ENCODE data around the gene MAP4K4. TPM values are rescaled to one million over a fixed set of nuclear protein-coding genes. Genes with fewer than 3 reads are reported as not detected.
"Not testable (repeated sequence)": the region's sequence is repeated elsewhere in the genome, so short reads cannot be mapped to it uniquely, and the experiment has no call there.

The MAP4K4 gene
- total and polyA plus RNA-seq, 4 donors, result 106 to 363 (median 200) TPM

DNA sequence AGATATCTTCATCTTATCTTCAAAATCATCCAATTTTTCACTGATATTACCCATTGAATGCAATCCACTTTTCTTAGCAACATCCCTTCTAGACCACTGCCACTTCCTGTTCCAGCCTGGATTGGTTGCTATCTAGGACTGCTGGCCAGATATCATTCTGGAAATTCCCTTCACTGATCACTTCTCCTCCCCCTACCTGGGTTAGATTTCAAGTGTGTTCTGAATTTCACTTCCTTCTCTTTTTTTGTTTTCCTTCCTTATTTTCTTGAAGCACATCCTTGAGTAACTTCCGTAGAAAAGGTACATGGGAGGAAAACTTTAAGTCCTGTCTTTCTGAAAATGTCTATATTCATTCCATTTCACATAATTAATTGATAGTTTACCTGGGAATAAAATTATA, 212.3 kb downstream of the MAP4K4 start:
- Histone ChIP-seq H3K4me3 (ENCODE audit: low read depth, low read length) (no peak overlapping the region), H3K9me3 (ENCODE audit: control insufficient read depth, insufficient read depth, low read length) (peaks cover 5% of the 10 kb centered on the region), H3K36me3 (ENCODE audit: control insufficient read depth, insufficient read depth, low read length) (no peaks in the 10 kb centered on the region), H3K27ac (ENCODE audit: low read depth, low read length) (no peak overlapping the region), H3K4me1 (ENCODE audit: control insufficient read depth, insufficient read depth, low read length) (no peaks in the 10 kb centered on the region), H3K27me3 (ENCODE audit: control insufficient read depth, insufficient read depth, low read length) (no peaks in the 10 kb centered on the region)
- DNase-seq (ENCODE audit: low read depth in 4 of 6, low spot score in 6 of 6), result no peak
- WGBS (ENCODE audit: insufficient coverage), result no CpG with 5 or more reads among the region's 1 CpG

- Histone ChIP-seq H3K4me3 (ENCODE audit: low read depth, low read length) (no peak overlapping the region), H3K4me1 (ENCODE audit: control insufficient read depth, insufficient read depth, low read length) (no peaks in the 10 kb centered on the region)
Observed at GRCh38 chr2:101912545-101912944, 215.0 kb downstream of the MAP4K4 start.

GRCh38 chr2:101921319-101921952, 223.9 kb downstream of the MAP4K4 start:
- WGBS (ENCODE audit: insufficient coverage), result 88% methylated on average over 4 of the region's 5 CpGs
- Histone ChIP-seq H3K4me1 (ENCODE audit: control insufficient read depth, insufficient read depth, low read length) (no peaks in the 10 kb centered on the region), H3K27ac (ENCODE audit: low read depth, low read length) (no peak overlapping the region), H3K4me3 (ENCODE audit: low read depth, low read length) (no peak overlapping the region), H3K27me3 (ENCODE audit: control insufficient read depth, insufficient read depth, low read length) (no peaks in the 10 kb centered on the region), H3K9me3 (ENCODE audit: control insufficient read depth, insufficient read depth, low read length) (peaks cover 4% of the 10 kb centered on the region), H3K36me3 (ENCODE audit: control insufficient read depth, insufficient read depth, low read length) (no peaks in the 10 kb centered on the region)
- DNase-seq (ENCODE audit: low read depth in 4 of 6, low spot score in 6 of 6), result no peak

More at GRCh38 chr2:101912545-101912944, 215.0 kb downstream of the MAP4K4 start:
- peaks cover 6% of the 10 kb centered on the region for H3K9me3 ChIP-seq (ENCODE audit: control insufficient read depth, insufficient read depth, low read length)
- DNase-seq (ENCODE audit: low read depth in 4 of 6, low spot score in 6 of 6), result no peak
- no peak overlapping the region for H3K27ac ChIP-seq (ENCODE audit: low read depth, low read length)
- WGBS (ENCODE audit: insufficient coverage), result no CpG with 5 or more reads among the region's 2 CpGs
- H3K27me3 ChIP-seq (ENCODE audit: control insufficient read depth, insufficient read depth, low read length), result no peaks in the 10 kb centered on the region
- no peaks in the 10 kb centered on the region for H3K36me3 ChIP-seq (ENCODE audit: control insufficient read depth, insufficient read depth, low read length)

DNA sequence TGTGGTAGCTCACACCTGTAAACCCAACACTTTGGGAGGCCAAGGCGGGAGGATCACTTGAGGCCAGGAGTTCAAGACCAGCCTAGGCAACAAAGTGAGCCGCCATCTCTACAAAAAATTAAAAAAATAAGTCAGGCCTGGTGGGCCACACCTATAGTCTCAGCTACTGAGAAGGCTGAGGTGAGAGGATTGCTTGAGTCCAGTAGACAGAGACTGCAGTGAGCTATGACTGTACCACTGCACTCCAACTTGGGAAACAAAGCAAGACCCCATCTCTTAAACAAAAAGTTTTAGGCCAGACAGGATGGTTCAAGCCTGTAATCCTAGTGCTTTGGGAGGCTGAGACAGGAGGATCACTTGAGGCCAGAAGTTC, 224.4 kb downstream of the MAP4K4 start:
- H3K4me1 ChIP-seq (ENCODE audit: control insufficient read depth, insufficient read depth, low read length), result no peaks in the 10 kb centered on the region
- peaks cover 4% of the 10 kb centered on the region for H3K9me3 ChIP-seq (ENCODE audit: control insufficient read depth, insufficient read depth, low read length)
- H3K36me3 ChIP-seq (ENCODE audit: control insufficient read depth, insufficient read depth, low read length), result no peaks in the 10 kb centered on the region
- H3K27me3 ChIP-seq (ENCODE audit: control insufficient read depth, insufficient read depth, low read length), result no peaks in the 10 kb centered on the region
- H3K27ac ChIP-seq (ENCODE audit: low read depth, low read length), result no peak overlapping the region
- WGBS (ENCODE audit: insufficient coverage), result no CpG with 5 or more reads among the region's 2 CpGs
- DNase-seq (ENCODE audit: low read depth in 4 of 6, low spot score in 6 of 6), result no peak
- no peak overlapping the region for H3K4me3 ChIP-seq (ENCODE audit: low read depth, low read length)

DNA sequence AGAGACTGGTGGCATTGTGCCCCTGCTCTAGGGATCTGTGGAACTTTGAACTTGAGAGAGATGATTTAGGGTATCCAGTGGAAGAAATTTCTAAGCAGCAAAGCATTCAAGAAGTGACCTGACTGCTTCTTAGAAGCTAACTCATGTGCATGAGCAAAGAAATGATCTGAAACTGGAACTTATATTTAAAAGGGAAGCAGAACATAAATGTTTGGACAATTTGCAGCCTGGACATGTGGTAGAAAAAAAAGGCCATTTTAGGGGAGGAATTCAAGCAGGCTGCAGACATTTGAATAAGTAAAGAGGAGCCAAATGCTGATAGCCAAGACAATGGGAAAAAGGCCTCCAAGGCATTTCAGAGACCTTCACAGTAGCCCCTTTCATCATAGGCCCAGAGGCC, 226.8 kb downstream of the MAP4K4 start:
- DNase-seq (ENCODE audit: low read depth in 4 of 6, low spot score in 6 of 6); H3K4me1 ChIP-seq (ENCODE audit: control insufficient read depth, insufficient read depth, low read length); H3K9me3 ChIP-seq (ENCODE audit: control insufficient read depth, insufficient read depth, low read length); H3K27me3 ChIP-seq (ENCODE audit: control insufficient read depth, insufficient read depth, low read length); H3K36me3 ChIP-seq (ENCODE audit: control insufficient read depth, insufficient read depth, low read length); H3K4me3 ChIP-seq (ENCODE audit: low read depth, low read length); H3K27ac ChIP-seq (ENCODE audit: low read depth, low read length): not testable (repeated sequence)

DNA sequence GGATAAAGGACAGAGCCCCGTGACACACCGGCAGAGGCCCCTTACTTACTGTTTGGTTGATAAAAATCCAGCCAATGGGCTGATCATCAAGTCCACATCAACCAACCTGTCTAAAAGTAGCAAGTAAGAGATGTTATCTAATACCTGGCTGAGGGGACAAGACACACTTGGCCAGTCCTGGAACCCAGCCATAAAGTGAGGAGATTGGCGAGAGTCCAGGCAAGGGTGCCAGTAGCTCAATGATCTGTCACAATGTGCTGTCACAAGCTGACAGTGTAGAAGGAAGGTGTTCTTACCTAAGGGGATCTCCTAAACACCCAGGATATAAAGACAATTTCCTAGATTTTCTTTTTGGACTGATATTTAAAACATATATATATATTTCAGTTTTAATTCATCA, 232.5 kb downstream of the MAP4K4 start:
- no peaks in the 10 kb centered on the region for H3K9me3 ChIP-seq (ENCODE audit: control insufficient read depth, insufficient read depth, low read length)
- no peaks in the 10 kb centered on the region for H3K27me3 ChIP-seq (ENCODE audit: control insufficient read depth, insufficient read depth, low read length)
- H3K4me1 ChIP-seq (ENCODE audit: control insufficient read depth, insufficient read depth, low read length), result no peaks in the 10 kb centered on the region
- H3K36me3 ChIP-seq (ENCODE audit: control insufficient read depth, insufficient read depth, low read length), result no peaks in the 10 kb centered on the region
- WGBS (ENCODE audit: insufficient coverage), result no CpG with 5 or more reads among the region's 3 CpGs
- peak in 1 of 6 donors; percentile 2 for DNase-seq (ENCODE audit: low read depth in 4 of 6, low spot score in 6 of 6)
- no peak overlapping the region for H3K27ac ChIP-seq (ENCODE audit: low read depth, low read length)
- H3K4me3 ChIP-seq (ENCODE audit: low read depth, low read length), result no peak overlapping the region

GRCh38 chr2:101930847-101931246, 233.3 kb downstream of the MAP4K4 start:
- H3K36me3 ChIP-seq (ENCODE audit: control insufficient read depth, insufficient read depth, low read length), result no peaks in the 10 kb centered on the region
- no peak for DNase-seq (ENCODE audit: low read depth in 4 of 6, low spot score in 6 of 6)
- no peaks in the 10 kb centered on the region for H3K27me3 ChIP-seq (ENCODE audit: control insufficient read depth, insufficient read depth, low read length)
- WGBS (ENCODE audit: insufficient coverage), result 95% methylated on average over 3 of the region's 4 CpGs
- H3K27ac ChIP-seq (ENCODE audit: low read depth, low read length), result no peak overlapping the region
- H3K4me3 ChIP-seq (ENCODE audit: low read depth, low read length), result no peak overlapping the region
- no peaks in the 10 kb centered on the region for H3K4me1 ChIP-seq (ENCODE audit: control insufficient read depth, insufficient read depth, low read length)
- H3K9me3 ChIP-seq (ENCODE audit: control insufficient read depth, insufficient read depth, low read length), result no peaks in the 10 kb centered on the region

DNA sequence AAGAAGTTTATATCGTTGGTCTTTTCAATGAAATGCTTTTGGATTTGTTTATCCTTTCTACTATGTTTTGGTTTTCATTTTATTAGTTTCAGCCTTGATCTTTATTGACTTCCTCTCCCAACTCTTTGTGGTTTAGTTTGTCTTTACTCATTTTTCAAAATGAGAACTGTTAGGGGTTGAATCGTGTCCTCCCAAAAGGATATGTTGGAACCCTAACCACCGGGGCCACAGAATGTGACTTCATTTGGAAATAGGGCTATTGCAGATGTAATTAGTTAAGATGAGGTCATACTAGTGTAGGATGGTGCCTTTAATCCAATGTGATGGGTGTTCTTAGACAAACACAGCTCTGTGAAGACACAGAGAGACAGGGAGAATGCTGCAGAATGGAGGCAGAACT, 233.9 kb downstream of the MAP4K4 start:
- Histone ChIP-seq H3K4me3 (ENCODE audit: low read depth, low read length) (no peak overlapping the region), H3K27ac (ENCODE audit: low read depth, low read length) (no peak overlapping the region), H3K4me1 (ENCODE audit: control insufficient read depth, insufficient read depth, low read length) (no peaks in the 10 kb centered on the region), H3K27me3 (ENCODE audit: control insufficient read depth, insufficient read depth, low read length) (no peaks in the 10 kb centered on the region), H3K9me3 (ENCODE audit: control insufficient read depth, insufficient read depth, low read length) (no peaks in the 10 kb centered on the region), H3K36me3 (ENCODE audit: control insufficient read depth, insufficient read depth, low read length) (no peaks in the 10 kb centered on the region)
- 88% methylated on average over 1 of the region's 3 CpGs for WGBS (ENCODE audit: insufficient coverage)
- DNase-seq (ENCODE audit: low read depth in 4 of 6, low spot score in 6 of 6), result no peak

GRCh38 chr2:101935764-101936163, 238.3 kb downstream of the MAP4K4 start:
- H3K9me3 ChIP-seq (ENCODE audit: control insufficient read depth, insufficient read depth, low read length); H3K27ac ChIP-seq (ENCODE audit: low read depth, low read length); H3K27me3 ChIP-seq (ENCODE audit: control insufficient read depth, insufficient read depth, low read length); H3K4me1 ChIP-seq (ENCODE audit: control insufficient read depth, insufficient read depth, low read length); H3K4me3 ChIP-seq (ENCODE audit: low read depth, low read length); DNase-seq (ENCODE audit: low read depth in 4 of 6, low spot score in 6 of 6); H3K36me3 ChIP-seq (ENCODE audit: control insufficient read depth, insufficient read depth, low read length): not testable (repeated sequence)
- WGBS (ENCODE audit: insufficient coverage), result 69% methylated on average over 4 of the region's 4 CpGs

- H3K27ac ChIP-seq (ENCODE audit: low read depth, low read length), result no peak overlapping the region
- H3K27me3 ChIP-seq (ENCODE audit: control insufficient read depth, insufficient read depth, low read length), result no peaks in the 10 kb centered on the region
- no peaks in the 10 kb centered on the region for H3K4me1 ChIP-seq (ENCODE audit: control insufficient read depth, insufficient read depth, low read length)
- WGBS (ENCODE audit: insufficient coverage), result 100% methylated on average over 1 of the region's 3 CpGs
- H3K4me3 ChIP-seq (ENCODE audit: low read depth, low read length), result no peak overlapping the region
- no peak for DNase-seq (ENCODE audit: low read depth in 4 of 6, low spot score in 6 of 6)
- H3K36me3 ChIP-seq (ENCODE audit: control insufficient read depth, insufficient read depth, low read length), result no peaks in the 10 kb centered on the region
- no peaks in the 10 kb centered on the region for H3K9me3 ChIP-seq (ENCODE audit: control insufficient read depth, insufficient read depth, low read length)
Observed at GRCh38 chr2:101942851-101943250, 245.3 kb downstream of the MAP4K4 start.

All from spinal cord (tissue), 10 donors.